H1 (cell line): ENCODE measurements around the gene RMND5B.

ENCODE experiments used
- CTCF ChIP-seq, 3 experiments: IDR thresholded peaks; 1 replicate in 2 of 3; 2 replicates in 1 of 3; pipeline versions ENCODE4 v1.5.1 to v1.6.1; 2011; ENCODE audit warnings: low read length in 3 of 3, mild to moderate bottlenecking in 3 of 3, inconsistent platforms in 2 of 3, low read depth in 1 of 3, moderate library complexity in 1 of 3; ENCODE audit not compliant: insufficient read depth in 1 of 3; ENCODE audit errors: control extremely low read depth in 1 of 3
- EP300 ChIP-seq, 2 experiments: IDR thresholded peaks; 1 replicate in 1 of 2; 2 replicates in 1 of 2; pipeline ENCODE4 v1.6.1; 2011 to 2012; ENCODE audit warnings: low read depth in 2 of 2, low read length in 2 of 2, mild to moderate bottlenecking in 2 of 2, borderline replicate concordance in 1 of 2, inconsistent platforms in 1 of 2, moderate library complexity in 1 of 2
- GABPA ChIP-seq: IDR thresholded peaks from 2 replicates; pipeline ENCODE4 v1.6.1; 2011; ENCODE audit warnings: mild to moderate bottlenecking, low read length, moderate library complexity, borderline replicate concordance; ENCODE audit not compliant: insufficient read depth
- POLR2A ChIP-seq, 2 experiments: IDR thresholded peaks; 1 replicate in 1 of 2; 2 replicates in 1 of 2; pipeline ENCODE4 v1.6.1; 2011; ENCODE audit warnings: low read depth in 2 of 2, low read length in 2 of 2, mild to moderate bottlenecking in 2 of 2; ENCODE audit errors: control extremely low read depth in 1 of 2
- POLR2AphosphoS5 ChIP-seq: IDR thresholded peaks from 2 replicates; pipeline ENCODE4 v1.6.1; 2011; ENCODE audit warnings: low read depth, low read length
- RFX5 ChIP-seq: IDR thresholded peaks from 2 replicates; pipeline ENCODE4 v1.6.1; 2011; ENCODE audit warnings: low read depth, low read length, improper control_type of control experiment, borderline replicate concordance
- SIX5 ChIP-seq: IDR thresholded peaks from 2 replicates; pipeline ENCODE4 v1.6.1; 2011; ENCODE audit warnings: mild to moderate bottlenecking, low read depth, low read length
- SP2 ChIP-seq: IDR thresholded peaks from 2 replicates; pipeline ENCODE4 v1.6.1; 2012; ENCODE audit warnings: mild to moderate bottlenecking, low read length, inconsistent platforms
- TAF1 ChIP-seq: IDR thresholded peaks from 2 replicates; pipeline ENCODE4 v1.6.1; 2011; ENCODE audit warnings: mild to moderate bottlenecking, low read depth, low read length

GRCh38 chr5:178194026-178194425, 63.2 kb downstream of the RMND5B start:
- TF ChIP-seq EP300 (IDR thresholded peaks at IDR 0.05; ENCODE audit: borderline replicate concordance in 1 of 2, low read depth in 2 of 2, low read length in 2 of 2) (no peak), TAF1 (no peak), CTCF (IDR thresholded peaks at IDR 0.05; ENCODE audit: control extremely low read depth in 1 of 3, insufficient read depth in 1 of 3, low read depth in 1 of 3, low read length in 3 of 3) (no peak), POLR2A (IDR thresholded peaks at IDR 0.05; ENCODE audit: control extremely low read depth in 1 of 2, low read depth in 2 of 2, low read length in 2 of 2) (no peak), POLR2AphosphoS5 (no peak), SP2 (no peak), GABPA (no peak), SIX5 (no peak), RFX5 (no peak)
